A673 (cell line): Measurements from ENCODE around the gene PIAS1. TPM values are rescaled to one million over a fixed set of nuclear protein-coding genes. Genes with fewer than 3 reads are reported as not detected.

Experiments used
- BruUV-seq: library from RNA; stranded (reverse); fragments of 400-500 nt; replicated peaks from 2 replicates; lab custom pipeline; 2021; lab: Mats Ljungman, UMichigan
- CTCF ChIA-PET: fragments of 300-600 bp; sonication (Branson Sonifier 250); formaldehyde crosslinking; loops from one replicate; lab custom pipeline; 2022; ENCODE audit warnings: antibody characterized with exemption; lab: Charles Lee
- POLR2A ChIA-PET: fragments of 300-600 bp; sonication (Branson Sonifier 250); formaldehyde crosslinking; loops from one replicate; lab custom pipeline; 2022; ENCODE audit warnings: antibody characterized with exemption; ENCODE audit not compliant: low non-redundant PET; lab: Charles Lee
- DNase-seq: peaks from one replicate; pipeline ENCODE4 v3.0.0-alpha.2; 2015; ENCODE audit warnings: low spot score
- H3K27ac ChIP-seq: fragments of 200-600 bp; sonication (generic); 2 replicates; pipeline ENCODE4 v1.5.1; 2016; ENCODE audit warnings: mixed run types, low read depth, mild to moderate bottlenecking, mixed read lengths, antibody characterized with exemption, low read length; ENCODE audit not compliant: poor library complexity, severe bottlenecking
- H3K27me3 ChIP-seq: fragments of 200-600 bp; sonication (generic); replicated peaks from 2 replicates; pipeline ENCODE4 v1.6.1; 2017; ENCODE audit warnings: mixed run types, low read depth, mild to moderate bottlenecking, mixed read lengths, antibody characterized with exemption, low read length; ENCODE audit not compliant: insufficient read depth, poor library complexity
- H3K36me3 ChIP-seq: fragments of 200-600 bp; sonication (generic); 2 replicates; pipeline ENCODE4 v1.6.1; 2016; ENCODE audit warnings: mixed run types, mild to moderate bottlenecking, mixed read lengths, antibody characterized with exemption, low read length; ENCODE audit not compliant: insufficient read depth, poor library complexity, severe bottlenecking
- H3K4me1 ChIP-seq: fragments of 200-600 bp; sonication (generic); 2 replicates; pipeline ENCODE4 v1.6.1; 2017; ENCODE audit warnings: mixed run types, mild to moderate bottlenecking, mixed read lengths, antibody characterized with exemption, low read length; ENCODE audit not compliant: insufficient read depth, poor library complexity, severe bottlenecking
- H3K4me3 ChIP-seq: fragments of 200-600 bp; sonication (generic); 2 replicates; pipeline ENCODE4 v1.5.1; 2016; ENCODE audit warnings: low read depth, mixed run types, mild to moderate bottlenecking, mixed read lengths, low read length; ENCODE audit not compliant: poor library complexity, severe bottlenecking
- H3K9me3 ChIP-seq: fragments of 200-600 bp; sonication (generic); 2 replicates; pipeline ENCODE4 v1.6.1; 2016; ENCODE audit warnings: mixed run types, low read depth, mild to moderate bottlenecking, mixed read lengths, antibody characterized with exemption, low read length; ENCODE audit not compliant: poor library complexity, severe bottlenecking
- CTCF ChIP-seq: fragments of 300-800, 200-600 bp; sonication (generic); conservative IDR thresholded peaks from 2 replicates; pipeline ENCODE4 v1.5.1; 2017; ENCODE audit warnings: low read depth, mild to moderate bottlenecking, antibody characterized with exemption, low read length, moderate library complexity, mixed read lengths
- EZH2 ChIP-seq: fragments of 200-600 bp; sonication (generic); IDR thresholded peaks from 2 replicates; pipeline ENCODE4 v1.6.1; 2017; ENCODE audit warnings: borderline replicate concordance, low read depth, mild to moderate bottlenecking, mixed read lengths, antibody characterized with exemption, low read length; ENCODE audit not compliant: poor library complexity, severe bottlenecking
- intact Hi-C: fragments of 100-400 bp; cut with micrococcal nuclease; formaldehyde crosslinking; loops from one replicate; pipeline ENCODE4 v1.10.0; 2022; ENCODE audit not compliant: unreplicated experiment
- total RNA-seq: library from RNA; stranded (reverse); gene quantifications from 2 replicates; pipeline ENCODE4 v1.2.3, GENCODE V29; 2021

The PIAS1 gene
- total RNA-seq, 1 experiment from 2014 or later, result 40.2 TPM

- no TSS peak for BruUV-seq
- Histone ChIP-seq H3K9me3 (no peaks in the 10 kb centered on the region), H3K27ac (no peak overlapping the region), H3K4me1 (peaks cover 24% of the 10 kb centered on the region), H3K36me3 (no peaks in the 10 kb centered on the region), H3K4me3 (no peak overlapping the region), H3K27me3 (no peaks in the 10 kb centered on the region)
- POLR2A ChIA-PET, result no interaction called here
- no peak for DNase-seq
- intact Hi-C loops, result loop anchor here (5.0 kb wide), 1 partner anchor 337 kb away; no protein-coding TSS in a partner anchor
- CTCF ChIA-PET, result no interaction called here
- no peak for TF ChIP-seq CTCF
Observed at GRCh38 chr15:68199340-68199739, 145.2 kb downstream of the PIAS1 start.

- H3K9me3 ChIP-seq, result no peaks in the 10 kb centered on the region
- CTCF ChIA-PET, result no interaction called here
- no peaks in the 10 kb centered on the region for H3K36me3 ChIP-seq
- H3K4me3 ChIP-seq, result no peak overlapping the region
- no peak overlapping the region for H3K27ac ChIP-seq
- intact Hi-C loops, result no loop called here
- POLR2A ChIA-PET, result no interaction called here
- BruUV-seq, result no TSS peak
- no peaks in the 10 kb centered on the region for H3K27me3 ChIP-seq
- peaks cover 28% of the 10 kb centered on the region for H3K4me1 ChIP-seq
- TF ChIP-seq CTCF (no peak), EZH2 (no peak)
- no peak for DNase-seq
Observed at GRCh38 chr15:68200016-68200861, 146.1 kb downstream of the PIAS1 start.

- Histone ChIP-seq H3K36me3 (no peaks in the 10 kb centered on the region), H3K4me3 (no peak overlapping the region), H3K27me3 (no peaks in the 10 kb centered on the region), H3K27ac (no peak overlapping the region), H3K9me3 (no peaks in the 10 kb centered on the region), H3K4me1 (peaks cover 34% of the 10 kb centered on the region)
- DNase-seq, result no peak
- intact Hi-C loops, result no loop called here
- ChIA-PET POLR2A (no interaction called here), CTCF (no interaction called here)
- no TSS peak for BruUV-seq
- TF ChIP-seq EZH2, result no peak
- TF ChIP-seq CTCF, result no peak
Observed at GRCh38 chr15:68201153-68201878, 147.2 kb downstream of the PIAS1 start.
